HG02759 (cell line): ENCODE measurements around the gene MEIS2.

Experiments used
- ATAC-seq: cut with Tn5 transposase; IDR thresholded peaks from one replicate; pipeline ENCODE4 v1.9.1; 2021; ENCODE audit warnings: mild to moderate bottlenecking, moderate library complexity; ENCODE audit not compliant: unreplicated experiment

The MEIS2 gene

GRCh38 chr15:37041836-37042235 lies 58.5 kb downstream of the MEIS2 start:
- ATAC-seq = no peak

GRCh38 chr15:37041042-37041441 lies 59.3 kb downstream of the MEIS2 start:
- no peak for ATAC-seq

GRCh38 chr15:37040072-37040742 lies 60.1 kb downstream of the MEIS2 start:
- no peak for ATAC-seq

GRCh38 chr15:37038716-37039106 lies 61.6 kb downstream of the MEIS2 start:
- no peak for ATAC-seq

GRCh38 chr15:37037850-37038715 lies 62.3 kb downstream of the MEIS2 start:
- ATAC-seq = no peak

GRCh38 chr15:37037071-37037655 lies 63.2 kb downstream of the MEIS2 start:
- no peak for ATAC-seq

GRCh38 chr15:37034835-37035748 lies 65.3 kb downstream of the MEIS2 start:
- ATAC-seq = no peak

GRCh38 chr15:37034392-37034791 lies 66.0 kb downstream of the MEIS2 start:
- no peak for ATAC-seq

- ATAC-seq = no peak
These were observed 68.1 kb downstream of the MEIS2 start for GRCh38 chr15:37032091-37032775.

- ATAC-seq = no peak
These were observed 69.2 kb downstream of the MEIS2 start for GRCh38 chr15:37031198-37031597.

GRCh38 chr15:37028625-37029296 lies 71.6 kb downstream of the MEIS2 start:
- no peak for ATAC-seq

- ATAC-seq = no peak
These were observed 79.5 kb downstream of the MEIS2 start for GRCh38 chr15:37020852-37021251.

- no peak for ATAC-seq
These were observed 80.6 kb downstream of the MEIS2 start for GRCh38 chr15:37019479-37020433.

- no peak for ATAC-seq
These were observed 83.2 kb downstream of the MEIS2 start for GRCh38 chr15:37017031-37017625.

GRCh38 chr15:37016231-37016630 lies 84.1 kb downstream of the MEIS2 start:
- ATAC-seq = no peak

- ATAC-seq = no peak
These were observed 84.9 kb downstream of the MEIS2 start for GRCh38 chr15:37015451-37015850.

GRCh38 chr15:37015035-37015434 lies 85.3 kb downstream of the MEIS2 start:
- ATAC-seq = no peak

- ATAC-seq = no peak
These were observed 85.8 kb downstream of the MEIS2 start for GRCh38 chr15:37014566-37014965.
